Vagina (tissue), 2 donors: ENCODE data around the gene AVPR1A.

Experiments used
- POLR2A ChIP-seq, 2 donors: fragments of 450-650 bp; IDR thresholded peaks; one replicate each; pipeline ENCODE4 v1.6.1; 2017; ENCODE audit warnings: antibody characterized with exemption in 2 of 2, mild to moderate bottlenecking in 2 of 2, moderate library complexity in 2 of 2
- TF ChIP-seq, protein P1 (sequence below), 3 experiments: fragments of 450-650 bp in 2 of 3; fragments of 200-600 bp in 1 of 3; sonication (generic) in 1 of 3; IDR thresholded peaks; one replicate each; pipeline ENCODE4 v1.5.1; 2017 to 2019; ENCODE audit warnings: antibody characterized with exemption in 3 of 3, mild to moderate bottlenecking in 2 of 3, moderate library complexity in 2 of 3

GRCh38 chr12:63124778-63125177, 26.2 kb downstream of the AVPR1A start:
- TF ChIP-seq, protein P1, sequence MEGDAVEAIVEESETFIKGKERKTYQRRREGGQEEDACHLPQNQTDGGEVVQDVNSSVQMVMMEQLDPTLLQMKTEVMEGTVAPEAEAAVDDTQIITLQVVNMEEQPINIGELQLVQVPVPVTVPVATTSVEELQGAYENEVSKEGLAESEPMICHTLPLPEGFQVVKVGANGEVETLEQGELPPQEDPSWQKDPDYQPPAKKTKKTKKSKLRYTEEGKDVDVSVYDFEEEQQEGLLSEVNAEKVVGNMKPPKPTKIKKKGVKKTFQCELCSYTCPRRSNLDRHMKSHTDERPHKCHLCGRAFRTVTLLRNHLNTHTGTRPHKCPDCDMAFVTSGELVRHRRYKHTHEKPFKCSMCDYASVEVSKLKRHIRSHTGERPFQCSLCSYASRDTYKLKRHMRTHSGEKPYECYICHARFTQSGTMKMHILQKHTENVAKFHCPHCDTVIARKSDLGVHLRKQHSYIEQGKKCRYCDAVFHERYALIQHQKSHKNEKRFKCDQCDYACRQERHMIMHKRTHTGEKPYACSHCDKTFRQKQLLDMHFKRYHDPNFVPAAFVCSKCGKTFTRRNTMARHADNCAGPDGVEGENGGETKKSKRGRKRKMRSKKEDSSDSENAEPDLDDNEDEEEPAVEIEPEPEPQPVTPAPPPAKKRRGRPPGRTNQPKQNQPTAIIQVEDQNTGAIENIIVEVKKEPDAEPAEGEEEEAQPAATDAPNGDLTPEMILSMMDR (IDR thresholded peaks at IDR 0.05): no peak
- no peak for TF ChIP-seq POLR2A (IDR thresholded peaks at IDR 0.05)
